HS-27A (cell line): Measurements from ENCODE around the gene USP47.
A peak's percentile ranks its signal among the peaks of the same experiment; 100 is the strongest.
"Not testable (repeated sequence)": the region's sequence is repeated elsewhere in the genome, so short reads cannot be mapped to it uniquely, and the experiment has no call there.

Experiments
- DNase-seq: peaks from one replicate; pipeline ENCODE4 v3.0.0-alpha.2; 2012; ENCODE audit warnings: low read depth, missing footprints

USP47 gene

GRCh38 chr11:11822946-11823345 lies 18.8 kb upstream of the USP47 start:
- DNase-seq: no peak

GRCh38 chr11:11826260-11826659 lies 15.5 kb upstream of the USP47 start:
- no peak for DNase-seq

- no peak for DNase-seq
Observed at GRCh38 chr11:11827272-11827671, 14.5 kb upstream of the USP47 start.

- DNase-seq: not testable (repeated sequence)
Observed at GRCh38 chr11:11831406-11831805, 10.4 kb upstream of the USP47 start.

- no peak for DNase-seq
Observed at GRCh38 chr11:11836676-11837231, 5.0 kb upstream of the USP47 start.

GRCh38 chr11:11839718-11840117 lies 2.1 kb upstream of the USP47 start:
- no peak for DNase-seq

GRCh38 chr11:11841116-11841722 lies 553 bp upstream of the USP47 start:
- no peak for DNase-seq

- peak; percentile 74 for DNase-seq
Observed at GRCh38 chr11:11842421-11843008, 743 bp downstream of the USP47 start.

GRCh38 chr11:11843211-11843621 lies 1.4 kb downstream of the USP47 start:
- no peak for DNase-seq

GRCh38 chr11:11843642-11844041 lies 1.9 kb downstream of the USP47 start:
- DNase-seq: no peak

GRCh38 chr11:11844272-11844671 lies 2.5 kb downstream of the USP47 start:
- no peak for DNase-seq

- DNase-seq: no peak
Observed at GRCh38 chr11:11845071-11845470, 3.3 kb downstream of the USP47 start.

- no peak for DNase-seq
Observed at GRCh38 chr11:11845551-11845950, 3.8 kb downstream of the USP47 start.

- no peak for DNase-seq
Observed at GRCh38 chr11:11847082-11847481, 5.3 kb downstream of the USP47 start.

- DNase-seq: no peak
Observed at GRCh38 chr11:11848891-11849746, 7.3 kb downstream of the USP47 start.

- DNase-seq: no peak
Observed at GRCh38 chr11:11850668-11851067, 8.9 kb downstream of the USP47 start.

- DNase-seq: no peak
Observed at GRCh38 chr11:11856638-11857037, 14.9 kb downstream of the USP47 start.

GRCh38 chr11:11857769-11858168 lies 16.0 kb downstream of the USP47 start:
- DNase-seq: no peak

GRCh38 chr11:11858676-11859075 lies 16.9 kb downstream of the USP47 start:
- DNase-seq: no peak

GRCh38 chr11:11860103-11860979 lies 18.6 kb downstream of the USP47 start:
- DNase-seq: no peak

- DNase-seq: no peak
Observed at GRCh38 chr11:11862999-11863398, 21.2 kb downstream of the USP47 start.

- no peak for DNase-seq
Observed at GRCh38 chr11:11864332-11864731, 22.6 kb downstream of the USP47 start.
